ENCODE results near the gene SLC25A21.
"Not testable (repeated sequence)": the region's sequence is repeated elsewhere in the genome, so short reads cannot be mapped to it uniquely, and the experiment has no call there.

Gene SLC25A21

DNA sequence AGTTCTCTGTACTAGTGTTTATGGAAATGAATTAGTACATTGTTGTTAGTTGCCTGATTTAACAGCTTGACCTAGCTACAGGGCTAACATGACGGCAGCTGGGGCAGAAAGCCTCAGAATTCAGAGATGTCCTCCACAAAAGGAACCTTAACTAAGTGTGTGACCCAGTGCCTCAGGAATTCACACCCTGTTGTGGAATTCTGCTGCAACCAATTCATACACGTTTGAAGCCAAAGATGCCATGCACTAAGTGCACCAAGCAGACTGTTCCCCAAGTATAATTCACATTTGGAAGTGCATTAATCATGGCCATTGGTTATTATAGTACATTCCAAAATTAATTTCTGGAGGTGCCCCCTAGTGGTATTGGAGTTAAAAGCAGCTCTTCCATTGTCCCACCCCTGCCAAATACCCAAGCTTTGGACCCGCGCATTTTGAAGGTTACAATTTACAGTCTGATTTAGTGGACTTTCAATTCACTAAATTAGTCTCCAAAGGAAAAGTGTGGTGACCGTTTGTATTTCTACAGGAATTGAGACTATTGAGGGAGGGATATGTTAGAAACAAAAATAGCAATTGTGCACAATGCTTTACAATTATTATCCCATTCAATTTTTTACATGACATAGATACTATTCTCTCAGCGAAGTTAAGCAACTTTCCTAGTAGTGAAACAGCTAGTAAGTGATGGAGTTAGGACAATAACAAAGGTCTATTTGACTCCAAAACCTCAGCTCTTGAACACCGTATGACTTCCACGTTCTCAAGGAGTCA, 424.8 kb downstream of the SLC25A21 start:
- peak; percentile 40 for DNase-seq

DNA sequence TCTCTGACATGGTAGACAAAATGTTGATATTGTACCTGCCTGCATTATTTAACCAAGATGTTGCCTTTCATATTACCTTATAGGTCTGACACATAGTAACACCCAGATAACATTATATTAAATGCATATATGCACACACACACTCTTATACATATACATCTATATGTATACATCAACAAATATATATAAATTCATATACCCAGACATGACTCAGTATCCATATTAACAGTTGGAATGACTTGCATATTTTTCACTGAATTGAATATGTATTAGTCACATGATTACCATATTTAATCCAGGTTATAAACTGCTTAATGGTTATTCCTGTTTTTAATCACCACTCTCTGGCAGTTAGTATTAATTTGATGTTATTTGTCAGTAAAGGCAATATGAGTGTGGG, 425.5 kb downstream of the SLC25A21 start:
- no peak for DNase-seq

DNA sequence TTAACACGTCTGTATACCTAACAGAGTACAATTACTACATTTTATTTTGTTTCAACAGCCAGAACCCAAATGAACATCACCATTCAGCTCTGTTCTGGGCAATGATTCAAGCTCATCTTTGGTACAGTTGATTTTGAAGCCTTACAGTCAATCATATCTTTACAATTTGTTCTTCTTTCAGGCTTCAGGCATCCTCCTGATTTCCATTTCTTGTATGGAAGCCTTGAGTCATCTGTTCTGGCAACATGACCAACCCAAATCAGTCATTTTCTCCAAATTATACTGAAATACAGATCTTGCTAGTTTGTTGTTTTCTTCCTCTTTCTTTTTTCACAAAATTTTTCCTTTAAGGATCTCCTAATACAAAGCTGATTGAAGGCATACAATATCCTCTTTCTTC, 430.5 kb downstream of the SLC25A21 start:
- DNase-seq, result no peak

DNA sequence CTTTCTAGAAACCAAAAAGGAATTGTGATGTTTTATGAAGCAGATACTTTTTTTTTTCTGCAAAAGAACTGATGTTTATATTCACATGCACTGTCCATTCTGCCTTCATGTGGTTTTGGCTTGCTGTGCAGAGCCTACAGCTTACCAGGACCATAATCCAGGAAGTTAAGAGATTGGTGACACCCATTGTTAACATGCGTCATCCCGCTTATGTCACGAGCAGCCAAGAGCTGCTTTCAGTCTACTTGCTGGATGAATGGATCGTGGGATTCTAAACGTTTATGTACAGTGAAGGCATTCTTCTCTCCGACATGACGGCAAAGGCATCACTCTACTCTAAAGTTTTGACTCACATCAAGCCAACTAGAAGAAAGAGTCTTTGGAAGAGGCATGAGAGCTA, 434.1 kb downstream of the SLC25A21 start:
- DNase-seq, result no peak

DNA sequence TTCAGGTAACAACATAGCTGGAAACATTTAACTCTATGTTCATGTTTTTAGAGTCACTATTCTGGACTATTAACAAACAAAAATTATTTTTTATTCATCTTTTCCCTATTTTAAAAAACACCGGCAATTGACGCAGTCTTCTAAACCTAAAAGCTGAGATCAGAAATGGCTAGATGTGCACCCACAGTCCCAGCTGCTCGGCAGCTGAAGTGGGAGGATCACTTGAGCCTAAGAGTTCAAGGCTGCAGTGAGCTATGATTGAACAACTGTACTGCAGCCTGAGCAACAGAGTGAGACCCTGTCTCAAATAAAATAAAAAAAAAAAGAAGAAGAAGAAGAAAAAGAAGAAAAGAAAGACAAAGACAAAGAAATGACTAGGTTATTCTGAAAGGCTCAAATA, 446.3 kb downstream of the SLC25A21 start:
- no peak for DNase-seq

DNA sequence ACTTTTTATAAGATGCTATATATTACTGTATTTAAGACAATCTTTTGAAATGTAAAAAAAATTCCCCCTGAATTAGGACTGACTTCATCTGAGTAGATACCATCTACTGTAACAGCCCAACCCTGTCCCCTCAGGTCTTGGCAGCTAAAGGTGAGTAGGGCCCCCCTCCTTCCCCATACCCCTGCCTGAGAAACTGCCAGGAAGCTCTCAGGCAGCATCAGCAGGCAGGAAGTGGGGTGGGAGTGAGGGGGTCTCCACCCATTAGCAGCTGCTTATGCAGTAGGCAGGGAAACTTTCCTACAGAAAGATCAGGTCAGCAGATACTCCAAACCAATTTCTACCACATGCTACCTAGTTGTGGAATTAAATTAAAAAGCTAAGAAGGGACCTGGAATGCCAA, 448.2 kb downstream of the SLC25A21 start:
- DNase-seq, result no peak

DNA sequence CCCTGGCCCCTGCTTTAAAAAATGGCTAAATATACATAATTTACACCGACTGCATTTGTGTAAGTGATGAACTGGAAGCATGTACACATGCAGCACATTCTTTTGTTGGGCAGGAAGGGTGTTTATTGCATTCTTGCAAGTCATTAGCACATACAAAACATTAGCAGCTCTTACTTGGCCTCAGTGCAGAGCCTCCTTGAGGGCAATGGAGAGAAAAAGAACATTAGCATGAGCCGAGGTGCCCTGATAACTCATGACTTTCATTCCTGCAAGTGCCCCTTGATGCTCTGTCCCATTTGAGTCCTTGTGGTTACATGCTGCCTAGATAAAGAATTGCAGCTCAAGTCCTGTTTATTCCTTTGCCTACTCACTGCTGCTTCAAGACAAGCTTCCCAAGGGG, 448.9 kb downstream of the SLC25A21 start:
- no peak for DNase-seq

DNA sequence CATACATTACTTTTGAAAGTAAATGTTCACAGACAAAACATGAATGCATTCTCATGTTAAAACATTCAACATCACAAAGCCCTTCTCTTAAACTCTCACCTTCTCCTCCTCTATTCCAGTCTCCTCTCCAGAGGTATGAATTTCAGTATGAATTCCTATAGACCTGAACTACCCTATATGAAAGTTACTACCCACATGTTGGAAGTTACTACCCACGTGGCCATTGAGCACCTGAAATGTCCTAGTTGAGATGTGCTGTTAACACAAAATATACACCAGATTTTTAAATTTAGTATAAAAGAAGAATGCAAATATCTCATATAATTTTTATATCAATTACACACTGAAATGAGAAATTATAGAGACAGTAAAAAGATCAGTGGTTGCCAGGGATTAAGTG, 450.5 kb downstream of the SLC25A21 start:
- DNase-seq, result no peak

DNA sequence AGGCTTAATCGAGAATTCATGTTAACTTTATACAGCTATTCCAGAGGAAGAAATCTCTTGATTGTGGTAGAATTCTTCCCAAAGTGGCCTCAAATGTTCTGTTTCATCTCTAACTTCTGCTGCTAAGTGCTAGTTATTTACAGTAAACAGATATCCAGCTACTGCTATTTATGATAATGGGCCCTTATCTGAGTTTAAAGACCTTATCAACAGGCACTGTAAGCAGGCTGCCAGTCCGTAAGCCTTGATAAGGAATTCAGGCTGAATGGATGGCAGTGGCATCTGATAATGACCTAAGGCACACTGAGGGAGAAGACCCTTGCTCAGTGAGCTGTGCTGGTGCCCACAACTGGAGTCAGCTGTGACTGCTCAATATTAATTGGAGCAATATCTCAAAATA, 451.7 kb downstream of the SLC25A21 start:
- DNase-seq, result no peak

DNA sequence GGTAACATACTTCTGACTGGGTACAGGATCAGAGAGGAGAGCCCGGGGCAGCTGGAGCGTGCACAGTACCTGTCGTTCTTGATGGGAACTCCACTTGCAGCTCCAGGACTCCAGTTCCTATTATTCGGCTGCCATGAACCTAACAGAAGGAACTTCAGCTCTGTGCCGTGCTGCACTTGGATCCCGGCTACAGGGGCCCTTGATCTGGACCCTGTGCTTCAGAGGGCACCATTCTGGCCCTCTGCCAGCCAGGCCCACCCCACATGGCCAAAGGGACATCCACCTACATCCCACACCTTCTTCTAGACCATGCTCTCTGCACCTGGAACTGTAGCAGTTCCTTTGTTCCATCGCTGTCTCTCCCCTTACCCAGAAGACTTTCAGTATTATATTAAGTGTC, 452.6 kb downstream of the SLC25A21 start:
- no peak for DNase-seq

DNA sequence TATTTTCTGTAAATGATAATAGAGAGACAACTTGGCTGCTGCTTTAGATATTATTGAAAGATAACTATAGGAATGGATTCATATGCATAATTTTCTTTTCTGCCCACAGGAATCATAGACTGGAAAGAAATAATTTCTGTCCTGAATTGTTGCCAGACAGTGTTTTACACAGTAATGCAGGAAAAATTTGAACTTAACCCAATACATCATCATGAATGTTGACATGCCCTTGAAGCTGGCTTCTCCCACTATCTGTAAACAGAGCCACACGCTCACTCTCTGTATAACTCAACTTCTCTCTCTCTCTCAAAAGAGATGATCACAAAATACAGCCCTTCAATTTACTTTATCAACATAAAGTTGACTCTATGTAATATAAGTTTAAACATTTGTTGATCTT, 454.2 kb downstream of the SLC25A21 start:
- no peak for DNase-seq

DNA sequence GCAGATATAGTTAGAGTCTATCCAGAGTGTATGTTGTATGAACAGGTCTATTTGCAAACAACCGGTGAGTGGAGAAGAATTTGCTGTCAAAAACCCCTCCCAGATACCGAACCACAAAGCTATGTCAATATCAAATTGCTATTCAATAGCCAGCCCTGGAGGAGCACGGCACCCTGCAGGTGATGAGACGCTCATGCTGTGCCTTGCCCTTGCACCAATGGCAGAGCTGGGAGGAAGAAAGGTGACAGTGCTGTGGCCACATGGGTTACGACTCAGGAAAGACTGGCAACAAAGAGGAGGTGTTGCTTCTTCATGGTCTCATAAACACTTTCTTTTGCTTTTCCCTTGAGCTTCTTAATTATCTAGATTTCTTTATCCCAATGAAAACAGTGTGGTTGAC, 455.0 kb downstream of the SLC25A21 start:
- DNase-seq, result no peak

DNA sequence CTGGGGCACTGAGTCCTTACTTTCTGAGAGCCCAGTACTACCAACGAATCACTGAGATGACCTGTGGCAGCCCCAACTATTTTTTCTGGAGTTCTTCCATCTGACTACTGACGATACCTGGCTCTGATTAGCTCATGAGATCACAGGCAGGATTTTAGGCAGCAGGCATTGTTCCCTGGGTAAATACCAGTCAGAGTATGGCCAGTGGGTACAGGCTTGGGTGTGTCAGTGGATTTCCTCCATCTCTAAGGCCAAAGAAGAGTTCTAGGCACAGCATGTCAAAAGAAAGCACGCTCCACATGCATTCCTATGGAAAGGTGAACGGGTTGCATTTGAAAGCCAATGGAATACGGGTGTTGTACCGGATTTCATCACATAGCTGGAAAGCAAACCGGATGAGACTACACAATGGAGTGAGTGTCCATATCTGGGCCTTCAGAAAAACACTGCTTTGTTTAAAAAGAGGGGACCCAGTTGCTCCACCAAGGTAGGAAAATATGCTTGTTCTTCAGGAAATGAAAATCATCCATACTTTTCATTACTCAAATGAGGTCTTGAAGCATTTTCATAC, 455.7 kb downstream of the SLC25A21 start:
- DNase-seq, result no peak

DNA sequence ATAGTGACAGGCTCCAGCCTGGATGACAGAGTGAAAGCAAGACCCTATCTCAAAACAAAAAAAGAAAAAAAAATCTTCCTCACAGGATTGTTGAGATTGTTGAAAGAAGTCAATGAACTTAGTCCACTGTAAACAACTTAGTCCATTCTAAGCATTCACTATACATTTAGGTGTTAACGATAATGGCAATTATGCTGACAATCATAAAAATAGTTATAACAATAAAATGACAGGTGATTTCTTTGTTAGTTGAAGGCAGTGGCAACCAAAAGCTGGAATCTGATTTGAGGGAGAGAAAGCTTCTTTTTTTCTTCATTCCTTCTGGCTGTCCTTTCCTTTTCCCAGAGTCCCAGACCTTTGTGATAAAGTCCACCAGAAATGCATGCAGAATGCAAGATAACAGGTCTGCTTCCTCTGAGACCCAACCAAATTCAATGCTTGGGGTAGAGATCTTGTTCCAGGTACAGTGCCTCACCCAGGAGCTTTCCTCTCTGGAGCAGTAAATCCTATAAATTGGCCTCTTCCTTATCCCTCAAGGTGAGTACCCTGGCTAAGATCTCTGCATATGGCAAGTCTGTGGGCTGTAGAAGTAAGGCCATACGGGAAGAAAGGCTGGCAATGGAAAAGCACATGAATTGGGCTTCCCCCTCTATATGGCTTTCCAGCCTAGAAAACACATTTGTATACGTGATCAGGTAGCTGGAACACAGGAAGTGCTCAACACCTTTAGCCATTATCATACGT, 458.3 kb downstream of the SLC25A21 start:
- DNase-seq, result no peak

DNA sequence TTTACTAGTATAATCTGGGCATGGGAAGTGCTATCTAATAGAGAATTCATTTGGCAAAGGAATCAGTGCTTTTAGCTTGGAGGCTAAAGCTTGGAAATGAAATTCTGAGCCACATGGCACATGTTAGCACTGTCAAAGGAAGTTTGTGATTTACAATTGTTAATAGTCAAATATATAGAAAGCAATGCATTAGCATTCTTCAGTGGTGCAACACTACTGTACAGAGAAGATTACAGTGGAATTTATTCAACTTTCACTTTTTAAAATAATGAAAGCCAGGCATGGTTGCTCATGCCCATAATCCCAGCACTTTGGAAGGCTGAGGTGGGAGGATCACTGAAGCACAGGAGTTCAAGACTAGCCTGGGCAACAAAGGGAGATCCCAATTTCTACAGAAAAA, 464.8 kb downstream of the SLC25A21 start:
- DNase-seq, result no peak

DNA sequence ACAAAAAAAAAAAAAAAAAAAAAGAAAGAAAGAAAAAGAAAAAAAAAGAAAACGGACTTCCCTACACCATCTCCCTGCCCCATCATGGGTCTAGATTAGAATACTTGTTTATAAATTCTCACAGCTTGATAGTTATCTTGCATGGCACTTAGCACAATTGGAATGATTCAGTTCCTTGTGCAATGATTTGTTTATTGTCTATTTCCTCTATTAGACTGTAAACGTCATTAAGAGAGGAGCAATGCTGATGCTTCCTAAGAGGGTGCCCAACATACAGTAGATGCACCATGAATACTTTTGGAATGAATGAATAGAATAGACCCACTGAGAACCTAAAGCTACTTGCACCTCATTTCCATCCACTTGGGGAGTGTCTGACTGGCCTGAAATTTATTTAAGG, 469.9 kb downstream of the SLC25A21 start:
- no peak for DNase-seq

DNA sequence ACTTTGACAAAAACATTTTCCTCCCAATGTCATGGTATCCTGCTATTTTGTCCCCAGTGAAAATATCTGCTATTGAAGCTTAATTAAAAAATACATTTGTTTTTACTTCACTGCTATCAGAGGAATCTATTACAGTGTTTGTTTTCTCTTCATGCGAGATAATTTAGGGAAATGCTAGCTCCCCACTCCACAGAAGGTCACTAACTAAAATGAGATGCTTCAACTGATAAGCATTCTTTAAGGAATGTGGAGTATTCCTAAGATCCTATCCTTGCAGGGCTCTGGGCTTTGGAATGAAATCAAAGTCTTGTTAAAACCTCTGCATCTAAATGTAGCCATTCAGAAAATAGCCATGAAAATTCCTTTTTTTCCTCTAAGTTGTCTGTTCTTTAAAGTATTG, 471.3 kb downstream of the SLC25A21 start:
- no peak for DNase-seq

DNA sequence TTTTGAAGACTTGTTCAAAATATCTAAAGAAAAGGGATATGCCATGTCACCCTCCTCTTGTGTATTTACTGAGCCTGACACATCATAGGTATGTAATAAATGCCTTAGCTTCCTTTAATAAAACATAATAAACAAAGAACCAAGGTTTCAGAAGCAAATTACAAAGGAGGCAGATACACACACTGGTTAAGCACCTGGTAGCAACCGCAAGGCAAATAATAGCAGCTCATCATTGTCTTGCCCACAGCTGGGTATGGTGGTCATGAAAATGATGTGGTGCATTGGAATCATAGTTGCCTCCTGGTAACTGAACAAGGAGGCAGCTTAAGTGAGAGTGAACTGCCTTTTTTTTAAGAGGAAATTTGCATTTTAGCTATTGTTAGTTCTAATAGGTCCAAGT, 471.8 kb downstream of the SLC25A21 start:
- no peak for DNase-seq

DNA sequence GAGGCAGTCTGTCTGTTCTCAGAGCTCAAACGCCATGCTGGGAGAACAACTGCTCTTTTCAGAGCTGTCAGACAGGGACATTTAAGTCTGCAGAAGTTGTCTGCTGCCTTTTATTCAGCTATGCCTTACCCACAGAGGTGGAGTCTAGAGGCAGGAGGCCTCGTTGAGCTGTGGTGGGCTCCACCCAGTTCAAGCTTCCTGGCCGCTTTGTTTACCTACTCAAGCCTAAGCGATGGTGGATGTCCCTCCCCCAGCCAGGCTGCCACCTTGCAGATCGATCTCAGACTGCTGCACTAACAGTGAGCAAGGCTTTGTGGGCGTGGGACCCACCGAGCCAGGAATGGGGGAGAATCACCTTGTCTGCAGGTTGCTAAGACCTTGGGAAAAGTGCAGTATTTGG, 473.0 kb downstream of the SLC25A21 start:
- not testable (repeated sequence) for DNase-seq

DNA sequence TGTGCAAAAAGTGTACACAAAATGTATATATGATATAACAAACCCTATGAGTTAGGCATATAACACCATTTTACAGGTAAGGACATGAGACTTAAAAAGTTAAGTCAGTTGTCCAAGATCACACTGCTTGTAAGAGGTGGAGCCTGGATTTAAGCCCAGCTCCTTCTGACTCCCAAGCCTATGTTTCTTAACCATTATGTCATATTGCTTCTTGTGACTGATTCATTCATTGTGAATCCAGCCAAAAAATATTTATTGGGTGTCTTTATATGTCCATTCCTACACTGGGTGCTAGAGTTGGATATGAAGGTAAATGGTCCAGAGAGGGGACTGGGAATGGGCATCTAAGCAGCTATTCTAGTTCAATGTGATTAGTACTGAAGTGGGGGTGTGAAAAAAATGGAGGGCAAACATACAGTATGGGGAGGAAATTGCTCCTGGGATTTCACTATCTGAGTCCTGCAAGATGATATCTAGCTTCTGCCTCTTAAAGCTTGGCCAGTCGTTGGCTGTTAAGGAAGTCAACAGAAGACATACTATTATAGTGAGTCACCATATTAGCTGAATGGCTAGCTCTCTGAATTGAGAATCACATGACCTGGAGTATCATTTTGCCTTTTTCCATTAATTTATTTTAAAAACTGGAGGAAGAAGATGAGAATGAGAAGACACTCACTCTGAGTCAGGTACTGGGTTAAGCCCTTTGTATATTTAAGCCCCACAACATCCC, 481.9 kb downstream of the SLC25A21 start:
- no peak for DNase-seq

DNA sequence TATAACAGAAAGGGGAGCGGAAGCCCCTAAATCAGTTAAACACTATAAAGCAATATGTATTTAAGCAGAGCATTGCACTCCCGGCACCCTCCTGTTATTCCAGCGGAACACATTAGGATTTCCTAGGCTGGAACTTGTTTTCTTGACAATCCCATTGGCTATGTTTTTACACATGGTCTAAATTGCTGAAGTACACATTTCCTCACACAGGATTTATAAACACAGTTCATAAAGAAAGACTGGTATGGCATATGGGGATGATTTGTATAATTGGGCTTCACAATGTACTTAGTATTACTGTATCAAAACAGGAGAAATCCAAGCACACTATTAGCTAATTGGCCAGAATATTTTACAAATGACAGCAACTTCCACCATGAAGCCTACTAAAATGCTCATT, 487.5 kb downstream of the SLC25A21 start:
- DNase-seq, result no peak

DNA sequence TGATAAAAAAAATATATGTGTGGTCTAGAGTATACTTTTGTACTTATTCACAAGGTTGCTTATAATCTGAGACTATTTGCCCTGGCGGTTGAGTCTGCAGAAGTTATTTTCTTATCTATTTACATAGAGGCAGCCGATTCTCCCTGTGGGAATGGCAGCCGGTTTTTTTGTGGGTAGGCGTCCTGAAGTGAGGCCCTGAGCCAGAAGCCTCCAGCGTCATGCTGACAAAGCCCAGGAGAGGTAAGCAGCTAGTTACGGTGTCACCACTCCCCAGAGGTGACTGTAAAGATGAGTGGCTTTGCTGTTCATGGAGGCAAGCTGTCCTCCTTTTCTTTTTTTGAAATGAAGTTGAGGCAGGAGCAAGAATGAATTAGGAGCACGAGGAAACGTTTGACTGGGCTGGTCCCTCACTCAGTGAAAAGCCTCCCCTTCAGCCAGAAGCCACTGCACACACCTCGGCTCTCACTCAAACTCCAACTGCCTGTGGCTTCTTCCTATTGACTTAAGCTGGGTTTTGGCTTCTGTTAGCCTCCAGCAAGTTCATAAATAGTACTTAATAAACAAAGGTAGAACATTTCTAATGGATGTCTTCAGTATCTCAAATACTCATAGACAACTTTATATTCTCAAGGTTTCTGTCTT, 489.2 kb downstream of the SLC25A21 start:
- no peak for DNase-seq

DNA sequence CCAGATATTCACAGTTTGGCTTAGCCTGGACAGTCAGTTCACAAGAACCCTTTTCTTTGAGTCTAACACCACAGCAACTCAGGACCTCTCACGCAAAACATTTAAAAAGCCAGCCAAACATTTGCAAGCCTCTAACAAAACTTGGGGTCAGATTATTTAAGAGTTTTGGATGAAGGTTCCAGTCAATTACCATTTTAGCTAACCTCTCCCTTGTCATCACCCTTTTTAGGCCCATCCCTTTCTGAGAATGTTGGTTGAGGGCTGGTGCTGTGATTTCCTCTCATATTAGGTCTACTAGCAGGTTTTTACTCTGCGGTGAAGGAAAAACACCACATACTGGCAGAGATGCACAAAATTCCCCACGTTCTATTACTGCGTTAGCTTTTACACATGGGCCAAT, 490.1 kb downstream of the SLC25A21 start:
- no peak for DNase-seq

Data from hematopoietic multipotent progenitor cell treated with erythropoietin and hydrocortisone succinate and interleukin-3 and kit ligand, for 4 days (in vitro differentiated cells).